Keratinocyte (primary cell): ENCODE data around the gene POLD1.

Source experiments
- EZH2 ChIP-seq: IDR thresholded peaks from one replicate; pipeline ENCODE4 v1.6.1; 2012; ENCODE audit warnings: inconsistent platforms, mild to moderate bottlenecking, low read length, moderate library complexity
- TF ChIP-seq, protein P1 (sequence below), 3 experiments: IDR thresholded peaks in 1 of 3; conservative IDR thresholded peaks in 1 of 3; optimal IDR thresholded peaks in 1 of 3; 2 replicates in 2 of 3; 3 replicates in 1 of 3; pipeline versions ENCODE3 to v1.5.1; 2011; ENCODE audit warnings: low read length in 3 of 3, mild to moderate bottlenecking in 3 of 3, moderate library complexity in 2 of 3, control low read depth in 1 of 3, inconsistent platforms in 1 of 3; ENCODE audit not compliant: insufficient read depth in 2 of 3; ENCODE audit errors: extremely low read depth in 1 of 3

DNA sequence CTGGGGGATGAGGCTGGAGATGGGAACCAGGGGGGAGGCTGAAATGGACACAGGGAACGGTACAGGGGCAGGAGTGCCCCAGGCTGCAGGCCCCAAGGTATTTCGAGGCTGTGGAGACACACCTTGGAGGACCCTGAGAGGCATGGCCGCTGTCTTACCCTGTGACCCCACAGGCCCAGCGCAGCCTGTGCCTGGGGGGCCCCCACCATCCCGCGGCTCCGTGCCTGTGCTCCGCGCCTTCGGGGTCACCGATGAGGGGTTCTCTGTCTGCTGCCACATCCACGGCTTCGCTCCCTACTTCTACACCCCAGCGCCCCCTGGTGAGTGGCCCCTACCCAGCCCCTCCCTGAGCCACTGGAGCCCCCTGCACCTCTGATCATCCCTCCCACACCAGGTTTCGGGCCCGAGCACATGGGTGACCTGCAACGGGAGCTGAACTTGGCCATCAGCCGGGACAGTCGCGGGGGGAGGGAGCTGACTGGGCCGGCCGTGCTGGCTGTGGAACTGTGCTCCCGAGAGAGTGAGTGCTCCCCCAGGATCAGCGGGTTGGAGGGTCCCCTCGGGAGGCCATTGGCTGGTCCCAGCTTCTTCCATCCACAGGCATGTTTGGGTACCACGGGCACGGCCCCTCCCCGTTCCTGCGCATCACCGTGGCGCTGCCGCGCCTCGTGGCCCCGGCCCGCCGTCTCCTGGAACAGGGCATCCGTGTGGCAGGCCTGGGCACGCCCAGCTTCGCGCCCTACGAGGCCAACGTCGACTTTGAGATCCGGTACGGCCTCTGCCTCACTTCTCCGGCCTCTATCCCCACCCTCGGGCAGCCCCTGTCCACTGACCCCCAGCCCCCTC is 17.7 kb downstream of the POLD1 start:
- TF ChIP-seq EZH2, result no peak
- TF ChIP-seq, protein P1, sequence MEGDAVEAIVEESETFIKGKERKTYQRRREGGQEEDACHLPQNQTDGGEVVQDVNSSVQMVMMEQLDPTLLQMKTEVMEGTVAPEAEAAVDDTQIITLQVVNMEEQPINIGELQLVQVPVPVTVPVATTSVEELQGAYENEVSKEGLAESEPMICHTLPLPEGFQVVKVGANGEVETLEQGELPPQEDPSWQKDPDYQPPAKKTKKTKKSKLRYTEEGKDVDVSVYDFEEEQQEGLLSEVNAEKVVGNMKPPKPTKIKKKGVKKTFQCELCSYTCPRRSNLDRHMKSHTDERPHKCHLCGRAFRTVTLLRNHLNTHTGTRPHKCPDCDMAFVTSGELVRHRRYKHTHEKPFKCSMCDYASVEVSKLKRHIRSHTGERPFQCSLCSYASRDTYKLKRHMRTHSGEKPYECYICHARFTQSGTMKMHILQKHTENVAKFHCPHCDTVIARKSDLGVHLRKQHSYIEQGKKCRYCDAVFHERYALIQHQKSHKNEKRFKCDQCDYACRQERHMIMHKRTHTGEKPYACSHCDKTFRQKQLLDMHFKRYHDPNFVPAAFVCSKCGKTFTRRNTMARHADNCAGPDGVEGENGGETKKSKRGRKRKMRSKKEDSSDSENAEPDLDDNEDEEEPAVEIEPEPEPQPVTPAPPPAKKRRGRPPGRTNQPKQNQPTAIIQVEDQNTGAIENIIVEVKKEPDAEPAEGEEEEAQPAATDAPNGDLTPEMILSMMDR (optimal IDR thresholded peaks at IDR 0.05 in 1 of 3, IDR thresholded peaks at IDR 0.05 in 1 of 3, conservative IDR thresholded peaks at IDR 0.05 in 1 of 3; ENCODE audit: extremely low read depth in 1 of 3, insufficient read depth in 2 of 3, low read length in 3 of 3), result no peak
